Fibroblast of lung (primary cell): ENCODE results near the gene NARF. TPM values are rescaled to one million over a fixed set of nuclear protein-coding genes. Genes with fewer than 3 reads are reported as not detected.

Source experiments
- DNase-seq, 2 donors: peaks; one replicate each; pipeline versions ENCODE4 v3.0.0 to v3.0.0-alpha.2; 2010; ENCODE audit warnings: low read depth in 2 of 2
- H2AFZ ChIP-seq: 2 replicates; pipeline ENCODE4 v1.5.1; 2012; ENCODE audit warnings: low read length, control low read depth, inconsistent platforms
- H3K27ac ChIP-seq: 2 replicates; pipeline ENCODE4 v1.5.1; 2011; ENCODE audit warnings: low read length, control low read depth; ENCODE audit not compliant: insufficient read depth
- H3K27me3 ChIP-seq: 2 replicates; pipeline ENCODE4 v1.5.1; 2011; ENCODE audit warnings: mild to moderate bottlenecking, low read length; ENCODE audit not compliant: control insufficient read depth, insufficient read depth
- H3K36me3 ChIP-seq: 2 replicates; pipeline ENCODE4 v1.5.1; 2011; ENCODE audit warnings: low read length; ENCODE audit not compliant: control insufficient read depth, insufficient read depth
- H3K4me1 ChIP-seq: 2 replicates; pipeline ENCODE4 v1.5.1; 2011; ENCODE audit warnings: low read length; ENCODE audit not compliant: control insufficient read depth, insufficient read depth; ENCODE audit errors: extremely low read depth
- H3K4me2 ChIP-seq: 2 replicates; pipeline ENCODE4 v1.5.1; 2011; ENCODE audit warnings: low read length, control low read depth; ENCODE audit not compliant: insufficient read depth; ENCODE audit errors: extremely low read depth
- H3K4me3 ChIP-seq, 4 experiments: fragments of 200-600 bp in 1 of 4; sonication (generic) in 1 of 4; replicated peaks in 1 of 4; 2 replicates each; pipeline ENCODE4 v1.5.1; 2011 to 2016; ENCODE audit warnings: low read length in 4 of 4, low read depth in 3 of 4, mild to moderate bottlenecking in 3 of 4, control low read depth in 2 of 4, inconsistent platforms in 1 of 4, mixed read lengths in 1 of 4; ENCODE audit not compliant: insufficient read depth in 1 of 4; ENCODE audit errors: control extremely low read depth in 1 of 4
- H3K79me2 ChIP-seq: 2 replicates; pipeline ENCODE4 v1.5.1; 2012; ENCODE audit warnings: mild to moderate bottlenecking, low read length, inconsistent platforms; ENCODE audit not compliant: control insufficient read depth, insufficient read depth
- H3K9ac ChIP-seq: 2 replicates; pipeline ENCODE4 v1.5.1; 2011; ENCODE audit warnings: mild to moderate bottlenecking, low read length, control low read depth; ENCODE audit not compliant: insufficient read depth
- H3K9me3 ChIP-seq: 2 replicates; pipeline ENCODE4 v1.5.1; 2012; ENCODE audit warnings: low read depth, low read length; ENCODE audit not compliant: control insufficient read depth, insufficient read depth
- H4K20me1 ChIP-seq: 2 replicates; pipeline ENCODE4 v1.5.1; 2011; ENCODE audit warnings: low read length; ENCODE audit not compliant: control insufficient read depth, insufficient read depth; ENCODE audit errors: extremely low read depth
- CTCF ChIP-seq, 2 donors: IDR thresholded peaks in 1 of 2; conservative IDR thresholded peaks in 1 of 2; 1 replicate in 1 of 2; 2 replicates in 1 of 2; pipeline ENCODE4 v1.5.1; 2011 to 2012; ENCODE audit warnings: low read length in 2 of 2, control low read depth in 1 of 2, inconsistent platforms in 1 of 2, low read depth in 1 of 2, mild to moderate bottlenecking in 1 of 2
- EZH2 ChIP-seq: IDR thresholded peaks from 2 replicates; pipeline ENCODE4 v1.5.1; 2012; ENCODE audit warnings: low read length, control low read depth, mild to moderate bottlenecking; ENCODE audit errors: missing control alignments
- polyA plus RNA-seq, 2 donors: library from polyadenylated mRNA; depleted of rRNA in 1 of 2; stranded (reverse) in 1 of 2; unstranded in 1 of 2; fragments of >200 nt; gene quantifications; 2 replicates each; pipeline ENCODE4 v1.2.1, GENCODE V29; 2011 to 2012; ENCODE audit warnings: missing spikeins in 1 of 2
- total RNA-seq: library from RNA; depleted of rRNA; stranded (reverse); fragments of >200 nt; gene quantifications from 2 replicates; pipeline ENCODE4 v1.2.1, GENCODE V29; 2014

NARF gene
- total and polyA plus RNA-seq, 2 donors (not counting 1 experiment from before 2014, with no cell fraction given): 22.0 to 38.7 TPM

GRCh38 chr17:82435601-82436583 is 22.6 kb upstream of the NARF start:
- peaks cover 2% of the 10 kb centered on the region for H3K36me3 ChIP-seq
- no peak for TF ChIP-seq EZH2
- no peak for TF ChIP-seq CTCF (conservative IDR thresholded peaks at IDR 0.05 in 1 of 2, IDR thresholded peaks at IDR 0.05 in 1 of 2; ENCODE audit: low read depth in 1 of 2, low read length in 2 of 2)
- no peaks in the 10 kb centered on the region for H3K27me3 ChIP-seq
- no peaks in the 10 kb centered on the region for H3K4me1 ChIP-seq
- DNase-seq: no peak
- no peak overlapping the region for H2AFZ ChIP-seq
- H4K20me1 ChIP-seq: no peaks in the 10 kb centered on the region
- H3K4me3 ChIP-seq: no peak overlapping the region
- H3K79me2 ChIP-seq: no peaks in the 10 kb centered on the region
- H3K9me3 ChIP-seq: no peaks in the 10 kb centered on the region
- H3K27ac ChIP-seq: no peak overlapping the region
- H3K9ac ChIP-seq: no peak overlapping the region
- no peak overlapping the region for H3K4me2 ChIP-seq

- Histone ChIP-seq H3K27ac (no peak overlapping the region), H3K9ac (no peak overlapping the region), H3K9me3 (no peaks in the 10 kb centered on the region), H3K36me3 (peaks cover 2% of the 10 kb centered on the region), H3K79me2 (no peaks in the 10 kb centered on the region), H3K4me2 (no peak overlapping the region), H3K4me1 (no peaks in the 10 kb centered on the region), H4K20me1 (no peaks in the 10 kb centered on the region), H3K4me3 (no peak overlapping the region), H3K27me3 (no peaks in the 10 kb centered on the region), H2AFZ (no peak overlapping the region)
- DNase-seq: no peak
- TF ChIP-seq CTCF (conservative IDR thresholded peaks at IDR 0.05 in 1 of 2, IDR thresholded peaks at IDR 0.05 in 1 of 2; ENCODE audit: low read depth in 1 of 2, low read length in 2 of 2) (no peak), EZH2 (no peak)
These were observed 21.8 kb upstream of the NARF start for GRCh38 chr17:82436601-82437324.

GRCh38 chr17:82437325-82437668 is 21.2 kb upstream of the NARF start:
- no peak overlapping the region for H3K9ac ChIP-seq
- no peaks in the 10 kb centered on the region for H3K4me1 ChIP-seq
- H3K27me3 ChIP-seq: no peaks in the 10 kb centered on the region
- H3K79me2 ChIP-seq: no peaks in the 10 kb centered on the region
- no peaks in the 10 kb centered on the region for H4K20me1 ChIP-seq
- H3K4me2 ChIP-seq: no peak overlapping the region
- no peak for DNase-seq
- no peak overlapping the region for H3K27ac ChIP-seq
- no peak for TF ChIP-seq EZH2
- no peak for TF ChIP-seq CTCF (conservative IDR thresholded peaks at IDR 0.05 in 1 of 2, IDR thresholded peaks at IDR 0.05 in 1 of 2; ENCODE audit: low read depth in 1 of 2, low read length in 2 of 2)
- H2AFZ ChIP-seq: no peak overlapping the region
- peaks cover 4% of the 10 kb centered on the region for H3K36me3 ChIP-seq
- H3K4me3 ChIP-seq: no peak overlapping the region
- H3K9me3 ChIP-seq: no peaks in the 10 kb centered on the region
